ENCODE measurements around the gene TMEM132C. TPM values are rescaled to one million over a fixed set of nuclear protein-coding genes. Genes with fewer than 3 reads are reported as not detected.

The TMEM132C gene
- total and polyA plus RNA-seq, 3 donors from 2014 or later: 2.9 to 5.5 (median 3.3) TPM

DNA sequence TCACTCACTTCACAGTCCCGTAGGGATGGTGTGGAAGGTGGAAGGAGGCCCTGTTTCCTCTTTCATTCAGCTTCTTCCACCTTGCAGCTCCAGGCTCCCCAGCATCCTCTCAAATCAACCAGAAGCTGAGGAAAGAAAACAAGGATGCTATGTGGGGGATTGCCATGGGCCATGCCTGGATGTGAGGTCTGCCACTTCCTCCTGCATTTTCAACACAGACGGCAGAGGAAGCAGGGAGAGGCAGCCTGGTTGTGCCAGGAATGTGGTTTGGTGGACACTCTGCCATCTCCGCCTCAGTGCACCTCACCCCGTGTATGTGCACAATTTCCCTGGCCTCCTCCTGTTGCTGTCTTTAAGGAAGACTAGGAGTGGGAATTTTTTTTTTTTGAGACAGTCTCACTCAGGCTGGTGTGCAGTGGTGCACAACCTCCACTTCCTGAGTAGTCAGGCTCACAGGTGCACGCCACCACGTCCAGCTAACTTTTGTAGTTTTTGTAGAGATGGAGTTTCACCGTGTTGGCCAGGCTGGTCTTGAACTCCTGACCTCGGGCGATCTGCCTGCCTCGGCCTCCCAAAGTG, 457.6 kb downstream of the TMEM132C start:
- Histone ChIP-seq H3K27me3 (no peaks in the 10 kb centered on the region), H3K9me3 (no peaks in the 10 kb centered on the region), H3K4me3 (no peak overlapping the region), H3K4me1 (no peaks in the 10 kb centered on the region), H3K36me3 (ENCODE audit: low read depth, missing control alignments) (no peaks in the 10 kb centered on the region), H3K27ac (no peak overlapping the region)
- WGBS, 2 donors: 90 to 92% methylated on average over 10 of the region's 10 CpGs
- TF ChIP-seq, protein P1, sequence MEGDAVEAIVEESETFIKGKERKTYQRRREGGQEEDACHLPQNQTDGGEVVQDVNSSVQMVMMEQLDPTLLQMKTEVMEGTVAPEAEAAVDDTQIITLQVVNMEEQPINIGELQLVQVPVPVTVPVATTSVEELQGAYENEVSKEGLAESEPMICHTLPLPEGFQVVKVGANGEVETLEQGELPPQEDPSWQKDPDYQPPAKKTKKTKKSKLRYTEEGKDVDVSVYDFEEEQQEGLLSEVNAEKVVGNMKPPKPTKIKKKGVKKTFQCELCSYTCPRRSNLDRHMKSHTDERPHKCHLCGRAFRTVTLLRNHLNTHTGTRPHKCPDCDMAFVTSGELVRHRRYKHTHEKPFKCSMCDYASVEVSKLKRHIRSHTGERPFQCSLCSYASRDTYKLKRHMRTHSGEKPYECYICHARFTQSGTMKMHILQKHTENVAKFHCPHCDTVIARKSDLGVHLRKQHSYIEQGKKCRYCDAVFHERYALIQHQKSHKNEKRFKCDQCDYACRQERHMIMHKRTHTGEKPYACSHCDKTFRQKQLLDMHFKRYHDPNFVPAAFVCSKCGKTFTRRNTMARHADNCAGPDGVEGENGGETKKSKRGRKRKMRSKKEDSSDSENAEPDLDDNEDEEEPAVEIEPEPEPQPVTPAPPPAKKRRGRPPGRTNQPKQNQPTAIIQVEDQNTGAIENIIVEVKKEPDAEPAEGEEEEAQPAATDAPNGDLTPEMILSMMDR (IDR thresholded peaks at IDR 0.05): no peak
- no peak for TF ChIP-seq POLR2A (IDR thresholded peaks at IDR 0.05)
- no peak for DNase-seq
- intact Hi-C loops (cut with DNase I; ENCODE audit: low total_unique reads): no loop called here

DNA sequence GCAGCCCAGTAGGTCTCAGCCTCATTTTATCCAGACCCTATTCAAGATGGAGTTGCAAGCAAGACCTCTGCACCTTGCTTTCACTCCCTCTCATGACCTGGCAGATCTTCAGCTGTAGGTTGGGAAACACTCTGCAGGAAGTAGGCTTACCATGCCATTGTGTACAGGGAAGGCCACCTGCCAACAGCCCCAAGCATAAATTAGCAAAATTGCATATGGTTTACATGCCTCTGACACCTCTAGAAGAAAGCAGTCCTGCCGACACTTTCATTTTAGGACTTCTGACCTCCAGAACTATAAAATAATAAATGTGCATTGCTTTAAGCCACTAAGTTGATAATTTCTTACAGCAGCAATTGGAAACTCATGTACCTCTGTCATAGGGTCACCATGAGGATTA, 459.9 kb downstream of the TMEM132C start:
- 90 to 100% methylated on average over 1 of the region's 1 CpG for WGBS, 2 donors
- H3K4me3 ChIP-seq: no peak overlapping the region
- DNase-seq: no peak
- no peak overlapping the region for H3K27ac ChIP-seq
- no peaks in the 10 kb centered on the region for H3K9me3 ChIP-seq
- no peak for TF ChIP-seq POLR2A (IDR thresholded peaks at IDR 0.05)
- TF ChIP-seq, protein P1 (IDR thresholded peaks at IDR 0.05): no peak
- H3K4me1 ChIP-seq: no peaks in the 10 kb centered on the region
- intact Hi-C loops (cut with DNase I; ENCODE audit: low total_unique reads): no loop called here
- H3K36me3 ChIP-seq (ENCODE audit: low read depth, missing control alignments): no peaks in the 10 kb centered on the region
- H3K27me3 ChIP-seq: no peaks in the 10 kb centered on the region

DNA sequence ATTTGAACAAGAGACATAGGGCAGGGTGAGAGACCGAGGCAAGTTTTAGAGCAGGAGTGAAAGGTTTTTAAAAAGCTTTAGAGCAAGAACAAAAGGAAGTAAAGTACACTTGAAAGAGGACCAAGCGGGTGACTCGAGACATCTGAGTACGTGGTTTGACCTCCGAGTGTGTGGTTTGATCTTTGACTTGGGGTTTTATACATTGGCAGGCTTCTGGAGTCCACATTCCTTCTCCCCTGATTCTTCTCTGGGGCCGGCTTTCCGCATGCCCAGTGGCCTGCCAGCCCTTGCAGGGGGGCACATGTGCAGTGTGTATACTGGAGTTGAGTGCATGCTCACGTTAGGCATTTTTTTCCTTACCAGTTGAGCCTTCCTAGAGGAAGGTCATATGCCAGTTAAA, 460.5 kb downstream of the TMEM132C start:
- Histone ChIP-seq H3K4me3 (no peak overlapping the region), H3K4me1 (no peaks in the 10 kb centered on the region), H3K27ac (no peak overlapping the region), H3K36me3 (ENCODE audit: low read depth, missing control alignments) (no peaks in the 10 kb centered on the region), H3K27me3 (no peaks in the 10 kb centered on the region), H3K9me3 (no peaks in the 10 kb centered on the region)
- intact Hi-C loops (cut with DNase I; ENCODE audit: low total_unique reads): no loop called here
- no peak for TF ChIP-seq POLR2A (IDR thresholded peaks at IDR 0.05)
- TF ChIP-seq, protein P1 (IDR thresholded peaks at IDR 0.05): no peak
- WGBS, 2 donors: 90 to 91% methylated on average over 8 of the region's 8 CpGs
- DNase-seq: no peak

DNA sequence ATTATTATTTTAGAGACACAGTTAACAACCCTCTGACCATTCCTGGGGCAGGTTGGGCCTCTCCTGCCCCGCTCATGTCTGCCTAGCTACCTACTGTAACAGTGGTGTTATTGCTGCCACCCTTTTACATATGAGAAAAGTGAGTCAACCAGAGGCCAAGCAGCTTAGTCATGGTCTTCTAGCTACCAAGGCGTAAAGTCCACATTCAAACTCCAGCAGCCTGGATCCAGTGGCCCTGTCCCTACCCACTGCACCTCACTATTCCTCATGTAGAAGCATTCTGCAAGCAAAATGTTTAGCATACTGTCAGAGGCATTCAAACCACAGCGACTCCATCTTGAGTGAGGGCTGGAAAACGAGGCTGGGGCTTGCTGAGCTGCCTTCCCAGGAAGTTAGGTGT, 461.0 kb downstream of the TMEM132C start:
- H3K9me3 ChIP-seq: no peaks in the 10 kb centered on the region
- no peak for DNase-seq
- TF ChIP-seq, protein P1 (IDR thresholded peaks at IDR 0.05): no peak
- no peak for TF ChIP-seq POLR2A (IDR thresholded peaks at IDR 0.05)
- intact Hi-C loops (cut with DNase I; ENCODE audit: low total_unique reads): no loop called here
- no peaks in the 10 kb centered on the region for H3K27me3 ChIP-seq
- no peak overlapping the region for H3K27ac ChIP-seq
- H3K4me1 ChIP-seq: no peaks in the 10 kb centered on the region
- H3K36me3 ChIP-seq (ENCODE audit: low read depth, missing control alignments): no peaks in the 10 kb centered on the region
- WGBS, 2 donors: 85 to 90% methylated on average over 4 of the region's 4 CpGs
- H3K4me3 ChIP-seq: no peak overlapping the region

DNA sequence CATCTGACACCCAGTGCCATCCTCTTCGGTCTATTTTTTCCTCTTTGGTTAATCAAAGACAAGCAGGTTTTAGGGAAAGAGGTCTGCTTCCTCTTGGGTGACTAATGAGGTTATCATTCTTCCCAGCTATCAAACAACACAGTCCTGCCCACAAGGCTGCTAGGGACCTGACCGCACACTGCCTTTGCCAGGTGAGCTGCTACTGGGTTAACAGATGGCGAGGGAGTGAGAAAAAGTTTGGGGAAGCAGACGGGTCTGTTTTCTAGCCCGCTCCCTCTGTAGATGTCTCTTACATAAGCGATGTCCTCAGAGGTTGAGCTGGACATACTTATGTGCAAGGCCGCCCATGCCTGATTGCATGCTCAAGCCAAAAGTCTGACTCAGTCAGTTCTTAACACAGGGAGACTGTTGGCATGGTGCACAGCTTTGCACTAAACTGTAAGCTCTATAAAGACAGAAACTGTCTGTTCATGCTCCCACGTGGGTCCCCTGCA, 462.7 kb downstream of the TMEM132C start:
- Histone ChIP-seq H3K36me3 (ENCODE audit: low read depth, missing control alignments) (no peaks in the 10 kb centered on the region), H3K9me3 (no peaks in the 10 kb centered on the region), H3K27me3 (no peaks in the 10 kb centered on the region), H3K27ac (no peak overlapping the region), H3K4me3 (no peak overlapping the region), H3K4me1 (no peaks in the 10 kb centered on the region)
- WGBS, 2 donors: 78 to 85% methylated on average over 7 to 8 of the region's 8 CpGs
- intact Hi-C loops (cut with DNase I; ENCODE audit: low total_unique reads): no loop called here
- DNase-seq: no peak
- TF ChIP-seq, protein P1 (IDR thresholded peaks at IDR 0.05): no peak
- no peak for TF ChIP-seq POLR2A (IDR thresholded peaks at IDR 0.05)
